ENCODE data around the gene CSKMT. TPM values are rescaled to one million over a fixed set of nuclear protein-coding genes. Genes with fewer than 3 reads are reported as not detected.

The CSKMT gene
- total RNA-seq, 1 donor, result 11.2 TPM

DNA sequence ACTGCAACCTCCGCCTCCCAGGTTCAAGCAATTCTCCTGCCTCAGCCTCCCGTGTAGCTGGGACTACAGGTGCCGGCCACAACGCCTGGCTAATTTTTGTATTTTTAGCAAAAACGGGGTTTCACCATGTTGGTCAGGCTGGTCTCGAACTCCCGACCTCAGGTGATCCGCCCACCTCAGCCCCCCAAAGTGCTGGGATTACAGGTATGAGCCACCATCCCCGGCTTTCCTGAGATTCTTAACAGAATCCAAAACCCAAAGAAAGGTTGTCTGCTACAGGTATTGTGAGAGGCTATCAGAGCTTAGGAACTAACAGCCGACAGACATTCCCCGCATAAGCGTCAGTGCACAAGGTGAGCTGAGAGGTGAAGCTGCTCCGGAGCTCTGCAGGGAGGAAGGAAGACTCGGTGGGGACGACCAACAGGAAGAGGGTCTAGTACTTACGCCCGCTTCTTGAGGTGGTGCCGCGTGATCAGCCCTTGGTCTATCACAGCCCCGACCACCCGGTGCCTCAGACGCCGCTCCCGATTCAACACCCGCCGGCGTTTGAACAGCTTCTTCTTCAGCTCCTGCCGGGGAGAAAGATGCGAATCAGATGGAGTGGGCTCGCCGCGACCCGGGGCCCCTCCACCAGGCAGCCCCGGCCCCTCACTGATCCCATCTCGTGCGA is 572 bp upstream of the CSKMT start:
- Histone ChIP-seq H3K27ac (ENCODE audit: low read depth, low read length) (peak overlapping the region; percentile 82), H3K4me1 (ENCODE audit: insufficient read depth, low read length) (peaks cover 18% of the 10 kb centered on the region), H3K79me2 (ENCODE audit: insufficient read depth, low read length) (peaks cover 35% of the 10 kb centered on the region), H3K27me3 (ENCODE audit: insufficient read depth, low read length) (no peaks in the 10 kb centered on the region), H3K9me3 (ENCODE audit: low read depth, low read length) (no peaks in the 10 kb centered on the region), H3K36me3 (ENCODE audit: insufficient read depth, low read length) (peaks cover 24% of the 10 kb centered on the region), H2AFZ (ENCODE audit: low read length) (peak overlapping the region; percentile 90), H3K4me3 (ENCODE audit: insufficient read depth, low read length) (peak overlapping the region; percentile 97), H3K4me2 (ENCODE audit: insufficient read depth, low read length) (peak overlapping the region; percentile 91), H4K20me1 (ENCODE audit: insufficient read depth, low read length) (peaks cover 10% of the 10 kb centered on the region)
- peak; percentile 91 for DNase-seq (ENCODE audit: insufficient read length, low spot score, missing footprints)
- TF ChIP-seq, protein P1, sequence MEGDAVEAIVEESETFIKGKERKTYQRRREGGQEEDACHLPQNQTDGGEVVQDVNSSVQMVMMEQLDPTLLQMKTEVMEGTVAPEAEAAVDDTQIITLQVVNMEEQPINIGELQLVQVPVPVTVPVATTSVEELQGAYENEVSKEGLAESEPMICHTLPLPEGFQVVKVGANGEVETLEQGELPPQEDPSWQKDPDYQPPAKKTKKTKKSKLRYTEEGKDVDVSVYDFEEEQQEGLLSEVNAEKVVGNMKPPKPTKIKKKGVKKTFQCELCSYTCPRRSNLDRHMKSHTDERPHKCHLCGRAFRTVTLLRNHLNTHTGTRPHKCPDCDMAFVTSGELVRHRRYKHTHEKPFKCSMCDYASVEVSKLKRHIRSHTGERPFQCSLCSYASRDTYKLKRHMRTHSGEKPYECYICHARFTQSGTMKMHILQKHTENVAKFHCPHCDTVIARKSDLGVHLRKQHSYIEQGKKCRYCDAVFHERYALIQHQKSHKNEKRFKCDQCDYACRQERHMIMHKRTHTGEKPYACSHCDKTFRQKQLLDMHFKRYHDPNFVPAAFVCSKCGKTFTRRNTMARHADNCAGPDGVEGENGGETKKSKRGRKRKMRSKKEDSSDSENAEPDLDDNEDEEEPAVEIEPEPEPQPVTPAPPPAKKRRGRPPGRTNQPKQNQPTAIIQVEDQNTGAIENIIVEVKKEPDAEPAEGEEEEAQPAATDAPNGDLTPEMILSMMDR (IDR thresholded peaks at IDR 0.05; ENCODE audit: extremely low read depth, low read depth, low read length), result no peak

DNA sequence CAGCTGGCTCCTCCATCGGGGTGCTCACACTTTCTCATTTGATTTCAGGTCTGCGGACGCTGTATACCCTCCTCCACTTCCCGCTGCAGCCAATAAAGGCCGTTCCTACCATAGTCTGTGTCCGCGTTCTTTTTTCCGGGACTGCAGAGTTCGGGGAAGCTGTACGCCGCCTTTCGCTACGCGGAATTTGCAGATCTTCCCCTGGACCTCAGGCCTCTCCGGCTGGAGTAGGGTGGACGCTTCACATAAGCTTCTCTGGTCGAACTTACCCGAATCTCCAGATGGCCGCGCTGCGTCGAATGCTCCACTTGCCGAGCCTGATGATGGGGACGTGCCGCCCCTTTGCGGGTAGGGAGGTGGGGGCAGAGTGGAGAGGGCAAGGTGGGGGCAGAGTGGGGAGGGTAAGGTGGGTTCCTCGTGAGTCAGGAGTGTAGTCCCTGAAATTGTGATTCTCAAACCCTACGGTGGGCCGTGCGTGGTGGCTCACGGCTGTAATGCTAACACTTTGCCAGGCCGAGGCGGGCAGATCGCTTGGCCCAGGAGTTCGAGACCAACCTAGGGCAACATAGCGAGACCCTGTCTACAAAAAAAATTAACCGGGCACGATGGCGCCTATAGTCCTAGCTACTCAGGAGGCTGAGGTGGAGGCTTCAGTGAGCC is 617 bp downstream of the CSKMT start:
- DNase-seq (ENCODE audit: insufficient read length, low spot score, missing footprints), result peak; percentile 80
- no peaks in the 10 kb centered on the region for H3K9me3 ChIP-seq (ENCODE audit: low read depth, low read length)
- H3K4me2 ChIP-seq (ENCODE audit: insufficient read depth, low read length), result peak overlapping the region; percentile 91
- TF ChIP-seq, protein P1 (IDR thresholded peaks at IDR 0.05; ENCODE audit: extremely low read depth, low read depth, low read length), result no peak
- H3K27ac ChIP-seq (ENCODE audit: low read depth, low read length), result peak overlapping the region; percentile 82
- peaks cover 39% of the 10 kb centered on the region for H3K79me2 ChIP-seq (ENCODE audit: insufficient read depth, low read length)
- H3K27me3 ChIP-seq (ENCODE audit: insufficient read depth, low read length), result no peaks in the 10 kb centered on the region
- no peak overlapping the region for H2AFZ ChIP-seq (ENCODE audit: low read length)
- peaks cover 14% of the 10 kb centered on the region for H4K20me1 ChIP-seq (ENCODE audit: insufficient read depth, low read length)
- H3K4me3 ChIP-seq (ENCODE audit: insufficient read depth, low read length), result peak overlapping the region; percentile 97
- H3K4me1 ChIP-seq (ENCODE audit: insufficient read depth, low read length), result peaks cover 25% of the 10 kb centered on the region
- peaks cover 29% of the 10 kb centered on the region for H3K36me3 ChIP-seq (ENCODE audit: insufficient read depth, low read length)

DNA sequence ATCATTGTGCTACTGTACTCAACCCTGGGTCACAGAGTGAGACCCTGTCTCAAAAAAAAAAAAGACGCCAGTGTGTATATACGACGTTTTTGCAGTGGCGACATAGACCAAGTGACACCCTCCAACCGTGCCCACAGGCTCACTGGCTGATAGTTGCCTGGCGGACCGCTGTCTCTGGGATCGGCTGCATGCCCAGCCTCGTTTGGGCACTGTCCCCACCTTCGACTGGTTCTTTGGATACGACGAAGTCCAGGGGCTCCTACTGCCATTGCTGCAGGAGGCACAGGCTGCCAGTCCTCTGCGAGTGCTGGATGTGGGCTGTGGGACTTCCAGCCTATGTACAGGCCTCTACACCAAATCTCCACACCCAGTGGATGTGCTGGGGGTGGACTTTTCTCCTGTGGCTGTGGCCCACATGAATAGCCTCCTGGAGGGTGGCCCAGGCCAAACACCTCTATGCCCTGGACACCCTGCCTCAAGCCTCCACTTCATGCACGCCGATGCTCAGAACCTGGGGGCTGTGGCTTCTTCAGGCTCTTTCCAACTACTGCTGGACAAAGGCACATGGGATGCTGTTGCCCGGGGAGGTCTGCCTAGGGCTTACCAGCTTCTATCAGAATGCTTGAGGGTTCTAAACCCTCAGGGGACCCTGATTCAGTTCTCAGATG is 1.3 kb downstream of the CSKMT start:
- H3K27me3 ChIP-seq (ENCODE audit: insufficient read depth, low read length), result no peaks in the 10 kb centered on the region
- peaks cover 31% of the 10 kb centered on the region for H3K4me1 ChIP-seq (ENCODE audit: insufficient read depth, low read length)
- H3K9me3 ChIP-seq (ENCODE audit: low read depth, low read length), result no peaks in the 10 kb centered on the region
- peak overlapping the region; percentile 91 for H3K4me2 ChIP-seq (ENCODE audit: insufficient read depth, low read length)
- H2AFZ ChIP-seq (ENCODE audit: low read length), result no peak overlapping the region
- peaks cover 14% of the 10 kb centered on the region for H4K20me1 ChIP-seq (ENCODE audit: insufficient read depth, low read length)
- H3K79me2 ChIP-seq (ENCODE audit: insufficient read depth, low read length), result peaks cover 45% of the 10 kb centered on the region
- peak; percentile 61 for DNase-seq (ENCODE audit: insufficient read length, low spot score, missing footprints)
- H3K4me3 ChIP-seq (ENCODE audit: insufficient read depth, low read length), result peak overlapping the region; percentile 97
- peak overlapping the region; percentile 82 for H3K27ac ChIP-seq (ENCODE audit: low read depth, low read length)
- H3K36me3 ChIP-seq (ENCODE audit: insufficient read depth, low read length), result peaks cover 29% of the 10 kb centered on the region
- TF ChIP-seq, protein P1 (IDR thresholded peaks at IDR 0.05; ENCODE audit: extremely low read depth, low read depth, low read length), result no peak

DNA sequence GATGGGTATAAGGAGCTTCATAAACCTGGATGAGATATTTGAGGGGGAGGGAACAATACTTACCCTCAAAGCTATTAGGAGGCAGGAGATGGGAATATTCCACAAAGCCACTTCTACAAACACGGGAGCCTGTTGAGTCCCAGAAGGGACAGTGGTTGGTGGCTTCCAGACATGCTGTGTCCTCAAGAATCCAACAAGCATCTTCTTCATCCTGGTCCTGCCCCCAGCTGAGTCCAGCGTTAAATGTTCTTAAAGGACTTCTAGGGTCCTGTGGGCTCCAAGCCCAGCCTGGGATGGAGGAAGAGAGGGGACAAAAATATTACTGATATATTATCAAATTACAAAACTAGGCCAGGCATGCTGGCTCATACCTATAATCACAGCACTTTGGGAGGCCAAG is 2.3 kb downstream of the CSKMT start:
- H3K9me3 ChIP-seq (ENCODE audit: low read depth, low read length), result no peaks in the 10 kb centered on the region
- H3K4me3 ChIP-seq (ENCODE audit: insufficient read depth, low read length), result no peak overlapping the region
- H3K4me2 ChIP-seq (ENCODE audit: insufficient read depth, low read length), result peak overlapping the region; percentile 91
- no peak for DNase-seq (ENCODE audit: insufficient read length, low spot score, missing footprints)
- TF ChIP-seq, protein P1 (IDR thresholded peaks at IDR 0.05; ENCODE audit: extremely low read depth, low read depth, low read length), result no peak
- peaks cover 14% of the 10 kb centered on the region for H4K20me1 ChIP-seq (ENCODE audit: insufficient read depth, low read length)
- H3K27me3 ChIP-seq (ENCODE audit: insufficient read depth, low read length), result no peaks in the 10 kb centered on the region
- H2AFZ ChIP-seq (ENCODE audit: low read length), result no peak overlapping the region
- peaks cover 34% of the 10 kb centered on the region for H3K4me1 ChIP-seq (ENCODE audit: insufficient read depth, low read length)
- H3K36me3 ChIP-seq (ENCODE audit: insufficient read depth, low read length), result peaks cover 29% of the 10 kb centered on the region
- H3K27ac ChIP-seq (ENCODE audit: low read depth, low read length), result no peak overlapping the region
- H3K79me2 ChIP-seq (ENCODE audit: insufficient read depth, low read length), result peaks cover 53% of the 10 kb centered on the region

Measured in osteoblast (primary cell).